Testis (tissue), 3 donors: ENCODE measurements around the gene WSB1. TPM values are rescaled to one million over a fixed set of nuclear protein-coding genes. Genes with fewer than 3 reads are reported as not detected.

Experiments used
- DNase-seq: peaks from one replicate; pipeline ENCODE4 v3.0.0-alpha.2; 2019
- H3K27ac ChIP-seq, 2 donors: fragments of 200-600 bp; sonication (generic); one replicate each; pipeline ENCODE4 v1.5.1; 2019
- H3K27me3 ChIP-seq: fragments of 200-600 bp; sonication (generic); one replicate; pipeline ENCODE4 v1.5.1; 2019
- H3K36me3 ChIP-seq: fragments of 200-600 bp; sonication (generic); one replicate; pipeline ENCODE4 v1.5.1; 2017; ENCODE audit warnings: low read depth; ENCODE audit errors: missing control alignments
- H3K4me1 ChIP-seq: fragments of 200-600 bp; sonication (generic); one replicate; pipeline ENCODE4 v1.5.1; 2019
- H3K4me3 ChIP-seq, 2 donors: fragments of 200-600 bp; sonication (generic); one replicate each; pipeline ENCODE4 v1.5.1; 2017 to 2019
- H3K9me3 ChIP-seq: fragments of 200-600 bp; sonication (generic); one replicate; pipeline ENCODE4 v1.5.1; 2017
- POLR2A ChIP-seq: fragments of 450-650 bp; IDR thresholded peaks from one replicate; pipeline ENCODE4 v1.6.1; 2017; ENCODE audit warnings: antibody characterized with exemption, mild to moderate bottlenecking, moderate library complexity
- WGBS, 2 donors: methylation state at CpG; one replicate each; pipeline ENCODE4 v1.1.5; 2018; 5-methylcytosine and 5-hydroxymethylcytosine counted together
- intact Hi-C: fragments of 100-400 bp; cut with DNase I; formaldehyde crosslinking; loops from one replicate; pipeline ENCODE4 v1.15.1; 2023; ENCODE audit warnings: low total_unique reads
- polyA plus RNA-seq: library from polyadenylated mRNA; stranded (reverse); fragments of 350-450 nt; fragmentation: Illumina TruSeq; extraction: RNeasy Lipid Tissue Mini Kit (QIAGEN cat#74804); gene quantifications from one replicate; pipeline ENCODE4 v1.2.3, GENCODE V29; 2014; ENCODE audit warnings: low read depth, low replicate concordance; ENCODE audit not compliant: insufficient read depth
- total RNA-seq, 2 donors: library from RNA; depleted of rRNA; stranded (reverse); fragments of >200 nt; gene quantifications; one replicate each; pipeline ENCODE4 v1.2.3, GENCODE V29; 2016
- TF ChIP-seq, protein P1 (sequence below), 3 experiments: fragments of 450-650 bp in 2 of 3; fragments of 200-600 bp in 1 of 3; sonication (generic) in 1 of 3; IDR thresholded peaks; one replicate each; pipeline ENCODE4 v1.5.1; 2016 to 2019; ENCODE audit warnings: antibody characterized with exemption in 3 of 3, mild to moderate bottlenecking in 2 of 3, moderate library complexity in 1 of 3

The WSB1 gene
- total and polyA plus RNA-seq, 3 donors from 2014 or later = 126 to 189 (median 160) TPM

DNA sequence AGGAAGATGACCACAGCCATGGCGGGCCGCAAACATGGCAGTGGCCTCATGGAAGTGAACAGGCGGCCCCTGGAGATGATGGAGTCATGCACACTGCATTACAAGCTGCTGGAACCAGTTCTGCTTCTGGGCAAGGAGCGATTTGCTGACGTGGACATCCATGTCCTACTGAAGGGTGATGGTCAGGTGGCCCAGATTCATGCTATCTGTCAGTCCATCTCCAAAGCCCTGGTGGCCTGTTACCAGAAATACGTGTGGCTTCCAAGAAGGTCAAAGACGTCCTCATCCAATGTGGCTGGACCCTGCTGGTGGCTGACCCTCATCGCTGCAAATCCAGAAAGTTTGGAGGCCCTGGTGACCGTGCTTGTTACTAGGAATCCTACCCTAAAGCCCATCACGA is 13.4 kb upstream of the WSB1 start:
- DNase-seq = no peak
- H3K4me3 ChIP-seq = no peak overlapping the region
- no peaks in the 10 kb centered on the region for H3K36me3 ChIP-seq
- 96 to 97% methylated on average over 5 to 10 of the region's 10 CpGs for WGBS, 2 donors
- peaks cover 6% of the 10 kb centered on the region for H3K4me1 ChIP-seq
- no peaks in the 10 kb centered on the region for H3K9me3 ChIP-seq
- no peak for TF ChIP-seq POLR2A
- TF ChIP-seq, protein P1, sequence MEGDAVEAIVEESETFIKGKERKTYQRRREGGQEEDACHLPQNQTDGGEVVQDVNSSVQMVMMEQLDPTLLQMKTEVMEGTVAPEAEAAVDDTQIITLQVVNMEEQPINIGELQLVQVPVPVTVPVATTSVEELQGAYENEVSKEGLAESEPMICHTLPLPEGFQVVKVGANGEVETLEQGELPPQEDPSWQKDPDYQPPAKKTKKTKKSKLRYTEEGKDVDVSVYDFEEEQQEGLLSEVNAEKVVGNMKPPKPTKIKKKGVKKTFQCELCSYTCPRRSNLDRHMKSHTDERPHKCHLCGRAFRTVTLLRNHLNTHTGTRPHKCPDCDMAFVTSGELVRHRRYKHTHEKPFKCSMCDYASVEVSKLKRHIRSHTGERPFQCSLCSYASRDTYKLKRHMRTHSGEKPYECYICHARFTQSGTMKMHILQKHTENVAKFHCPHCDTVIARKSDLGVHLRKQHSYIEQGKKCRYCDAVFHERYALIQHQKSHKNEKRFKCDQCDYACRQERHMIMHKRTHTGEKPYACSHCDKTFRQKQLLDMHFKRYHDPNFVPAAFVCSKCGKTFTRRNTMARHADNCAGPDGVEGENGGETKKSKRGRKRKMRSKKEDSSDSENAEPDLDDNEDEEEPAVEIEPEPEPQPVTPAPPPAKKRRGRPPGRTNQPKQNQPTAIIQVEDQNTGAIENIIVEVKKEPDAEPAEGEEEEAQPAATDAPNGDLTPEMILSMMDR (IDR thresholded peaks at IDR 0.05) = no peak
- H3K27ac ChIP-seq = no peak overlapping the region
- intact Hi-C loops = no loop called here
- no peaks in the 10 kb centered on the region for H3K27me3 ChIP-seq

DNA sequence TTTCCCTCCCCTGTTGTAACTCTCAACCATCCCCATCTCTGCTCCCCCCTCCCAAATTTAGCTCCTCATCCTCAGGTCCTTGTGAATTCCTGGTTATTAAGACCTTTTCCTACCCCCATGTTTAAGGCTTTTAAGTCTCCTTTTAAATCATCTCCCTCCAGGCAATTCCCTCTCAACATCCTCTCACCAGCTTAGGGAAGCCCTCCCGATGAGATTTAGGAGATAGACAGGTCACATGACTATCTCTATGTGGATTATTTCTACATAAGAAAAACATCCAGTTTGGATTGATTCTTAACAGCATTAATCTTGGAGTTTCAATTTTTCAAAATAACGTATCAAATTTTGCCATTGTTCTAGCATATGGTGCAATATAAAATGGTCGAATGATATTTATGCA is 12.5 kb upstream of the WSB1 start:
- H3K4me3 ChIP-seq = no peak overlapping the region
- 73 to 77% methylated on average over 3 of the region's 3 CpGs for WGBS, 2 donors
- H3K27ac ChIP-seq = no peak overlapping the region
- H3K9me3 ChIP-seq = no peaks in the 10 kb centered on the region
- H3K27me3 ChIP-seq = no peaks in the 10 kb centered on the region
- no peaks in the 10 kb centered on the region for H3K36me3 ChIP-seq
- H3K4me1 ChIP-seq = peaks cover 6% of the 10 kb centered on the region
- no peak for DNase-seq
- intact Hi-C loops = no loop called here
- TF ChIP-seq, protein P1 (IDR thresholded peaks at IDR 0.05) = no peak
- no peak for TF ChIP-seq POLR2A

DNA sequence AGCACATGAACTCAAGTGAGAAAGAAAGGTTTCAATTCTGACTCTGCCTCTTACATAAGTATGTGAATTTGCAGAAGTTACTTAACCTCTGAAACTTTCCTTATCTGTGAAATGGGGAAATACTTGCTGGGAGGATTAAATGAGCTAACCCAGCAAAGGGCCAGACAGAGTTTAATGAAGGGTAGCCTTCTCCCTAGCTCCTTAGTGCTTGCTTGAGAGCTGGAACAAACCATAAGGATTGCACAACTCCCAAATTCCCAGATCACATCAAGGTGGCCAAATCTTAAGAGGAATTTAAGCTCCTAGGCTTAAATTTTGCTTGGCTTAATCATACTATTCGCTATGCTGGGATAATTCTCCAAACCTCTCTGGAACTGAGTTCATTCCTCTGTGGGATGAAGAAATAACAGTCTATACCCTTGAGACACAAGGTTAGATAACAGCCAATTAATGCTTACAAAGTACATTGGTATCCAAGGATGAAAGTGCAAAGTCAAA is 11.8 kb upstream of the WSB1 start:
- no peaks in the 10 kb centered on the region for H3K9me3 ChIP-seq
- TF ChIP-seq POLR2A = no peak
- TF ChIP-seq, protein P1 (IDR thresholded peaks at IDR 0.05) = no peak
- no peak for DNase-seq
- no peaks in the 10 kb centered on the region for H3K27me3 ChIP-seq
- no peak overlapping the region for H3K27ac ChIP-seq
- intact Hi-C loops = no loop called here
- 74 to 88% methylated on average over 1 of the region's 1 CpG for WGBS, 2 donors
- no peak overlapping the region for H3K4me3 ChIP-seq
- peaks cover 6% of the 10 kb centered on the region for H3K4me1 ChIP-seq
- H3K36me3 ChIP-seq = no peaks in the 10 kb centered on the region

DNA sequence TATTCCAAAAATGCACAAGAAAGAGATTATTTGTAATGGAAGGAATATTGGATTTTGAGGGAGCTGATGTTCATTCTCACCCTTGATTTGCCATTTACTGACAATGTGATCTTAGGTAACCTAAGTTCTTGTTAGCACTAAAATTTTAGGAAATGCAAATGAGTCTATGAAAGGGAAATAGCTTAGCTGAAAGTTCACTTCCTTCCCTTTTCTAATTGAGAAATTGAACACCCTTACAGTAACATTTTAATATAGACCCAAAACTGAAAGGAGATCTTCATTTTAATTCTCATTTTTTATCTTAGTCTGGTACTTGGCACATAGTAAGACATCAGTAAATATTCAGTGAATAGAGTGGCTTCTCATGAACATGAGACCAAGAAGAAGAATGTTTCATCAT is 10.9 kb upstream of the WSB1 start:
- no peak overlapping the region for H3K27ac ChIP-seq

DNA sequence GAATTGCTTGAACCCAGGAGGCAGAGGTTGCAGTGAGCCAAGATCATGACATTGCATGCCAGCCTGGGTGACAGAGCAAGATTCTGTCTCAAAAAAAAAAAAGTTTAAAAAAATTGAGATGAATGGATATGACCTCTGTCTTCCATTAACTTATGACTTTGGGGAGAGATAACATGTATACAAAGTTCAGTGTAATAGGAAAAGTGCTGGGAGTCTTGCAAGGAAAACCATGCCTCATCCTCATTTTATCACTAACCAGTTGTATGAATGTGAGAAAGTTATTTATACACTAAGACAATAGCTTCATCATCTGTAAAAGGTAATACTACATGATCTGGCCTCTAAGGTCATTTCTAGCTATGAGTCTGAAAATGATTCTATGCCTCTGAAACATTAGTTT is 10.2 kb upstream of the WSB1 start:
- Histone ChIP-seq H3K4me1 (peaks cover 6% of the 10 kb centered on the region), H3K27me3 (no peaks in the 10 kb centered on the region), H3K4me3 (no peak overlapping the region), H3K36me3 (no peaks in the 10 kb centered on the region), H3K27ac (no peak overlapping the region), H3K9me3 (no peaks in the 10 kb centered on the region)
- no peak for DNase-seq
- TF ChIP-seq, protein P1 (IDR thresholded peaks at IDR 0.05) = no peak
- no peak for TF ChIP-seq POLR2A
- intact Hi-C loops = no loop called here

More for the DNA sequence above, 10.9 kb upstream of the WSB1 start:
- H3K27me3 ChIP-seq = no peaks in the 10 kb centered on the region
- peaks cover 6% of the 10 kb centered on the region for H3K4me1 ChIP-seq
- no peak for DNase-seq
- TF ChIP-seq, protein P1 (IDR thresholded peaks at IDR 0.05) = no peak
- no peak for TF ChIP-seq POLR2A
- H3K36me3 ChIP-seq = no peaks in the 10 kb centered on the region
- H3K4me3 ChIP-seq = no peak overlapping the region
- no peaks in the 10 kb centered on the region for H3K9me3 ChIP-seq
- intact Hi-C loops = no loop called here
